GM12878 (cell line): ENCODE measurements around the gene AMTN. TPM values are rescaled to one million over a fixed set of nuclear protein-coding genes. Genes with fewer than 3 reads are reported as not detected.
"Not testable (repeated sequence)": the region's sequence is repeated elsewhere in the genome, so short reads cannot be mapped to it uniquely, and the experiment has no call there.

Source experiments
- ATAC-seq: fragments of 200-7000 bp; cut with Tn5 transposase; 3 replicates; pipeline ENCODE4 v1.9.1; 2020; ENCODE audit warnings: mild to moderate bottlenecking, moderate library complexity
- BruUV-seq: library from RNA; stranded (reverse); fragments of 400-500 nt; replicated peaks from 2 replicates; lab custom pipeline; 2021; lab: Mats Ljungman, UMichigan
- CTCF ChIA-PET: fragments of 300-600 bp; sonication (Branson Sonifier 250); formaldehyde crosslinking; extraction: SDS; loops from one replicate; lab custom pipeline; 2021; ENCODE audit warnings: inconsistent platforms; lab: Yijun Ruan, JAX
- POLR2A ChIA-PET: fragments of 350-600 bp; formaldehyde crosslinking; extraction: SDS; loops from one replicate; lab custom pipeline; 2021; ENCODE audit warnings: inconsistent platforms; lab: Charles Lee
- RAD21 ChIA-PET: fragments of 300-600 bp; sonication (Branson Sonifier 250); formaldehyde crosslinking; loops from one replicate; lab custom pipeline; 2023; ENCODE audit warnings: antibody characterized with exemption; ENCODE audit not compliant: unreplicated experiment; lab: Charles Lee
- SMC1A ChIA-PET: fragments of 300-600 bp; sonication (Branson Sonifier 250); formaldehyde crosslinking; loops from one replicate; lab custom pipeline; 2023; ENCODE audit not compliant: unreplicated experiment, uncharacterized antibody; lab: Charles Lee
- DNase-seq: peaks from one replicate; pipeline ENCODE4 v3.0.0-alpha.2; 2011; ENCODE audit warnings: low read depth, low spot score
- FAIRE-seq: peaks from 3 replicates; lab custom pipeline; 2011; peaks lifted over from hg19 to GRCh38; lab: Jason Lieb, UNC
- H2AFZ ChIP-seq: 2 replicates; pipeline ENCODE4 v1.6.0; 2011; ENCODE audit warnings: low read depth, low read length, control low read depth; ENCODE audit not compliant: control insufficient read depth
- H3K27ac ChIP-seq: 2 replicates; pipeline ENCODE4 v1.5.1; 2011; ENCODE audit warnings: control low read depth; ENCODE audit not compliant: control insufficient read depth, insufficient read depth
- H3K27me3 ChIP-seq, 2 experiments: replicated peaks in 1 of 2; 2 replicates each; pipeline versions ENCODE4 v1.6.0 to v1.6.1; 2011; ENCODE audit warnings: low read length in 1 of 2; ENCODE audit not compliant: control insufficient read depth in 2 of 2, insufficient read depth in 2 of 2
- H3K36me3 ChIP-seq, 2 experiments: 2 replicates each; pipeline ENCODE4 v1.5.1; 2011; ENCODE audit warnings: low read length in 1 of 2; ENCODE audit not compliant: control insufficient read depth in 2 of 2, insufficient read depth in 2 of 2
- H3K4me1 ChIP-seq: 2 replicates; pipeline ENCODE4 v1.6.1; 2011; ENCODE audit warnings: mild to moderate bottlenecking, low read length, moderate library complexity, mixed read lengths; ENCODE audit not compliant: control insufficient read depth, insufficient read depth
- H3K4me2 ChIP-seq: 2 replicates; pipeline ENCODE4 v1.6.0; 2011; ENCODE audit warnings: control low read depth; ENCODE audit not compliant: control insufficient read depth, insufficient read depth
- H3K4me3 ChIP-seq: fragments of 200-600 bp; sonication (generic); 2 replicates; pipeline ENCODE4 v1.5.1; 2016
- H3K79me2 ChIP-seq: 2 replicates; pipeline ENCODE4 v1.6.0; 2011; ENCODE audit warnings: low read length; ENCODE audit not compliant: control insufficient read depth, insufficient read depth
- H3K9ac ChIP-seq: 2 replicates; pipeline ENCODE4 v1.8.0; 2011; ENCODE audit warnings: low read length, control low read depth, mixed read lengths; ENCODE audit not compliant: control insufficient read depth, insufficient read depth
- H3K9me3 ChIP-seq: replicated peaks from 3 replicates; pipeline ENCODE4 v1.5.1; 2011; ENCODE audit warnings: mild to moderate bottlenecking, low read length; ENCODE audit not compliant: control insufficient read depth, insufficient read depth
- H4K20me1 ChIP-seq: 2 replicates; pipeline ENCODE4 v1.6.0; 2011; ENCODE audit not compliant: control insufficient read depth, insufficient read depth
- ATF2 ChIP-seq: IDR thresholded peaks from 2 replicates; pipeline ENCODE4 v1.6.1; 2012; ENCODE audit warnings: low read length, inconsistent platforms
- BHLHE40 ChIP-seq, 2 experiments: fragments of 450-650 bp in 1 of 2; IDR thresholded peaks; 2 replicates each; pipeline ENCODE4 v1.6.1; 2011 to 2017; ENCODE audit warnings: low read depth in 2 of 2, borderline replicate concordance in 1 of 2, improper control_type of control experiment in 1 of 2, low read length in 1 of 2, mild to moderate bottlenecking in 1 of 2
- CTCF ChIP-seq, 3 experiments: IDR thresholded peaks in 2 of 3; conservative IDR thresholded peaks in 1 of 3; 2 replicates each; pipeline ENCODE4 v1.5.1; 2011; ENCODE audit warnings: low read depth in 3 of 3, low read length in 3 of 3, mild to moderate bottlenecking in 3 of 3, control low read depth in 2 of 3, moderate library complexity in 2 of 3, inconsistent platforms in 1 of 3, mixed read lengths in 1 of 3; ENCODE audit not compliant: control insufficient read depth in 2 of 3, insufficient read depth in 1 of 3; ENCODE audit errors: extremely low read depth in 1 of 3
- HDAC2 ChIP-seq: fragments of 200-600 bp; sonication (generic); IDR thresholded peaks from 2 replicates; pipeline ENCODE4 v1.6.1; 2017
- PRDM15 ChIP-seq: fragments of 450-650 bp; formaldehyde crosslinking; IDR thresholded peaks from 2 replicates; pipeline ENCODE4 v1.4.0; 2020; ENCODE audit warnings: mild to moderate bottlenecking, moderate library complexity
- RELA ChIP-seq: fragments of 450-650 bp; IDR thresholded peaks from 2 replicates; pipeline ENCODE4 v1.8.0; 2014; ENCODE audit warnings: borderline replicate concordance; ENCODE audit not compliant: partially characterized antibody
- SUPT20H ChIP-seq: IDR thresholded peaks from 2 replicates; pipeline ENCODE4 v1.6.1; 2011; ENCODE audit warnings: low read depth, mild to moderate bottlenecking, low read length, moderate library complexity, borderline replicate concordance; ENCODE audit not compliant: control insufficient read depth
- ZBED1 ChIP-seq: IDR thresholded peaks from 2 replicates; pipeline ENCODE4 v1.6.1; 2016; ENCODE audit warnings: borderline replicate concordance
- WGBS: methylation state at CpG from one replicate; pipeline ENCODE4 v1.1.6; 2016; ENCODE audit warnings: low lambda C conversion rate; ENCODE audit not compliant: insufficient replicate concordance, insufficient coverage; ENCODE audit errors: missing lambda C conversion rate; 5-methylcytosine and 5-hydroxymethylcytosine counted together
- in situ Hi-C: fragments of 300-500 bp; cut with MboI; formaldehyde crosslinking; loops from 9 replicates; pipeline ENCODE4 v1.14.3; 2018; ENCODE audit warnings: mixed read lengths
- intact Hi-C: fragments of 100-400 bp; cut with micrococcal nuclease; formaldehyde crosslinking; loops from one replicate; pipeline ENCODE4 v1.14.2; 2022; ENCODE audit not compliant: unreplicated experiment
- polyA plus RNA-seq, 11 experiments: library from polyadenylated mRNA; depleted of rRNA in 4 of 11; unstranded in 6 of 11; stranded (reverse) in 5 of 11; fragments of >200 nt; fragmentation: Nextera tagmentation in 4 of 11; fragmentation: Illumina TruSeq in 1 of 11; extraction: Ambion mirVana in 4 of 11; extraction: Trizol in 1 of 11; gene quantifications; 1 replicate in 1 of 11; 2 replicates in 10 of 11; pipeline versions ENCODE4 v1.2.1 to v1.2.3, GENCODE V29; 2011 to 2016; ENCODE audit warnings: inconsistent platforms in 2 of 11, missing spikeins in 2 of 11, low read depth in 1 of 11
- total RNA-seq, 4 experiments: library from RNA; depleted of rRNA in 3 of 4; stranded (reverse); fragments of >200 nt in 3 of 4; fragmentation: Illumina TruSeq in 1 of 4; extraction: Trizol in 1 of 4; gene quantifications; 2 replicates each; pipeline versions ENCODE4 v1.2.1 to v1.2.3, GENCODE V29; 2013 to 2021

AMTN gene
- total and polyA plus RNA-seq, 10 of the 15 experiments (the other 5 are each of a cell fraction or from before 2014, with no cell fraction given), result not detected

- no peak for TF ChIP-seq ATF2
Measured at GRCh38 chr4:70533791-70534190, 15.4 kb downstream of the AMTN start (continued).

- SMC1A ChIA-PET, DNase-seq, intact Hi-C loops, H3K79me2 ChIP-seq, ATAC-seq, H4K20me1 ChIP-seq, H3K27ac ChIP-seq, H3K4me2 ChIP-seq, H3K36me3 ChIP-seq, H2AFZ ChIP-seq, FAIRE-seq, in situ Hi-C loops, H3K9ac ChIP-seq, RAD21 ChIA-PET, H3K4me1 ChIP-seq, BruUV-seq, H3K4me3 ChIP-seq, POLR2A ChIA-PET, H3K9me3 ChIP-seq, H3K27me3 ChIP-seq: not testable (repeated sequence)
- WGBS, result 28% methylated on average over 3 of the region's 3 CpGs
- CTCF ChIA-PET, result interaction anchor here (1.0 kb wide), 1 partner anchor 218 kb away, joined by 3 read pairs; no protein-coding TSS in a partner anchor
Measured at GRCh38 chr4:70534886-70535285, 16.5 kb downstream of the AMTN start.

- DNase-seq (no peak), ATAC-seq (no peak), FAIRE-seq (no peak)
- Histone ChIP-seq H3K36me3 (no peaks in the 10 kb centered on the region), H3K9me3 (no peaks in the 10 kb centered on the region), H2AFZ (no peak overlapping the region), H3K79me2 (no peaks in the 10 kb centered on the region), H3K4me1 (no peaks in the 10 kb centered on the region), H4K20me1 (no peaks in the 10 kb centered on the region), H3K27me3 (no peaks in the 10 kb centered on the region; a peak in 1 of 4 replicates), H3K4me3 (no peak overlapping the region), H3K9ac (no peak overlapping the region), H3K4me2 (no peak overlapping the region), H3K27ac (no peak overlapping the region)
- RAD21 ChIA-PET, result no interaction called here
- CTCF ChIA-PET, result no interaction called here
- POLR2A ChIA-PET, result no interaction called here
- intact Hi-C loops, result no loop called here
- in situ Hi-C loops, result no loop called here
- no TSS peak for BruUV-seq
- SMC1A ChIA-PET, result interaction anchor here (0.6 kb wide), 1 partner anchor 1005 kb away, joined by 3 read pairs; no protein-coding TSS in a partner anchor
- TF ChIP-seq CTCF (IDR thresholded peaks at IDR 0.05 in 2 of 3, conservative IDR thresholded peaks at IDR 0.05 in 1 of 3; ENCODE audit: control insufficient read depth in 2 of 3, extremely low read depth in 1 of 3, insufficient read depth in 1 of 3, low read depth in 3 of 3, low read length in 3 of 3), result no peak
- no peak for TF ChIP-seq PRDM15 (CRISPR knock-in tag)
- no peak for TF ChIP-seq ZBED1
- TF ChIP-seq RELA, result no peak
- no peak for TF ChIP-seq SUPT20H
- no peak for TF ChIP-seq HDAC2
- no peak for TF ChIP-seq BHLHE40 (IDR thresholded peaks at IDR 0.05; ENCODE audit: borderline replicate concordance in 1 of 2, low read depth in 2 of 2, low read length in 1 of 2)
Measured at GRCh38 chr4:70538869-70539268, 20.5 kb downstream of the AMTN start.
